H1 (cell line): ENCODE data around the gene DPEP1. TPM values are rescaled to one million over a fixed set of nuclear protein-coding genes. Genes with fewer than 3 reads are reported as not detected.

Source experiments
- CTCF ChIA-PET: fragments of 300-600 bp; sonication (Branson Sonifier 250); formaldehyde crosslinking; loops from one replicate; lab custom pipeline; 2021; ENCODE audit not compliant: partially characterized antibody; lab: Charles Lee
- POLR2A ChIA-PET: fragments of 300-600 bp; sonication (Branson Sonifier 250); formaldehyde crosslinking; loops from one replicate; lab custom pipeline; 2021; ENCODE audit warnings: inconsistent platforms; ENCODE audit not compliant: partially characterized antibody; lab: Charles Lee
- DNase-seq, 2 experiments: peaks; one replicate each; pipeline versions ENCODE4 v3.0.0 to v3.0.0-alpha.2; 2010 to 2022; ENCODE audit warnings: low spot score in 2 of 2, low read depth in 1 of 2, mixed read lengths in 1 of 2
- FAIRE-seq: peaks from 2 replicates; lab custom pipeline; 2011; peaks lifted over from hg19 to GRCh38; lab: Jason Lieb, UNC
- H2AFZ ChIP-seq: 2 replicates; pipeline ENCODE4 v1.8.1; 2012; ENCODE audit warnings: low read length, inconsistent platforms
- H2AK5ac ChIP-seq: 2 replicates; pipeline ENCODE4 v1.6.1; 2013; ENCODE audit warnings: low read depth, low read length
- H2BK120ac ChIP-seq: replicated peaks from 2 replicates; pipeline ENCODE3; 2013; ENCODE audit warnings: low read depth, low read length, inconsistent platforms
- H2BK12ac ChIP-seq: 2 replicates; pipeline ENCODE4 v1.6.1; 2013; ENCODE audit warnings: low read depth, low read length
- H2BK15ac ChIP-seq: 2 replicates; pipeline ENCODE4 v1.6.1; 2013; ENCODE audit warnings: low read length
- H2BK20ac ChIP-seq: 2 replicates; pipeline ENCODE4 v1.6.1; 2013; ENCODE audit warnings: low read length
- H2BK5ac ChIP-seq: 2 replicates; pipeline ENCODE4 v1.6.1; 2013; ENCODE audit warnings: low read depth, low read length
- H3K14ac ChIP-seq: 2 replicates; pipeline ENCODE4 v1.6.1; 2013; ENCODE audit warnings: inconsistent platforms; ENCODE audit not compliant: insufficient read length
- H3K18ac ChIP-seq: 2 replicates; pipeline ENCODE4 v1.6.1; 2013; ENCODE audit warnings: low read length; ENCODE audit errors: extremely low read depth
- H3K23ac ChIP-seq: 2 replicates; pipeline ENCODE4 v1.6.1; 2013; ENCODE audit warnings: inconsistent platforms; ENCODE audit not compliant: insufficient read length
- H3K23me2 ChIP-seq: 2 replicates; pipeline ENCODE4 v1.6.1; 2013; ENCODE audit warnings: low read depth, low read length
- H3K27ac ChIP-seq: 2 replicates; pipeline ENCODE4 v1.6.1; 2011; ENCODE audit warnings: low read depth, low read length, inconsistent platforms
- H3K27me3 ChIP-seq, 4 experiments: replicated peaks in 1 of 4; 1 replicate in 1 of 4; 2 replicates in 3 of 4; pipeline versions ENCODE4 v1.6.1 to v1.8.1; 2011 to 2013; ENCODE audit warnings: low read length in 3 of 4, mild to moderate bottlenecking in 3 of 4, inconsistent platforms in 2 of 4, mixed read lengths in 2 of 4, moderate library complexity in 1 of 4; ENCODE audit not compliant: control insufficient read depth in 3 of 4, insufficient read depth in 3 of 4; ENCODE audit errors: extremely low read depth in 1 of 4
- H3K36me3 ChIP-seq, 4 experiments: 2 replicates each; pipeline versions ENCODE4 v1.6.1 to v1.8.1; 2011 to 2013; ENCODE audit warnings: mild to moderate bottlenecking in 4 of 4, low read length in 3 of 4, moderate library complexity in 2 of 4, control low read depth in 1 of 4, inconsistent platforms in 1 of 4; ENCODE audit not compliant: insufficient read depth in 4 of 4, control insufficient read depth in 2 of 4
- H3K4ac ChIP-seq: replicated peaks from 2 replicates; pipeline ENCODE3; 2013; ENCODE audit warnings: low read length, low read depth, mixed read lengths, inconsistent platforms; ENCODE audit not compliant: insufficient read length
- H3K4me1 ChIP-seq, 4 experiments: replicated peaks in 1 of 4; 1 replicate in 1 of 4; 2 replicates in 3 of 4; pipeline versions ENCODE4 v1.6.1 to v1.8.1; 2011 to 2013; ENCODE audit warnings: low read length in 3 of 4, inconsistent platforms in 2 of 4, mixed read lengths in 1 of 4; ENCODE audit not compliant: insufficient read depth in 4 of 4, control insufficient read depth in 3 of 4
- H3K4me2 ChIP-seq, 2 experiments: 2 replicates each; pipeline versions ENCODE4 v1.6.1 to v1.8.1; 2011 to 2013; ENCODE audit warnings: low read depth in 2 of 2, low read length in 2 of 2, control low read depth in 1 of 2, inconsistent platforms in 1 of 2, mild to moderate bottlenecking in 1 of 2; ENCODE audit not compliant: insufficient read depth in 1 of 2
- H3K4me3 ChIP-seq, 4 experiments: fragments of 200-600, 300-600 bp in 1 of 4; sonication (generic), shearing (Covaris generic), sonication (Bioruptor Twin) in 1 of 4; 2 replicates each; pipeline versions ENCODE4 v1.5.1 to v1.8.1; 2011 to 2016; ENCODE audit warnings: low read length in 4 of 4, low read depth in 3 of 4, control low read depth in 2 of 4, inconsistent platforms in 2 of 4, mild to moderate bottlenecking in 2 of 4, mixed read lengths in 1 of 4, moderate library complexity in 1 of 4; ENCODE audit not compliant: insufficient read depth in 2 of 4; ENCODE audit errors: extremely low read depth in 1 of 4
- H3K56ac ChIP-seq: replicated peaks from 2 replicates; pipeline ENCODE3; 2013; ENCODE audit warnings: low read depth, mild to moderate bottlenecking, mixed read lengths, low read length, inconsistent platforms; ENCODE audit not compliant: insufficient read length
- H3K79me1 ChIP-seq: 2 replicates; pipeline ENCODE4 v1.6.1; 2013; ENCODE audit warnings: low read depth, low read length, control low read depth
- H3K79me2 ChIP-seq, 2 experiments: 2 replicates each; pipeline versions ENCODE4 v1.6.1 to v1.8.1; 2012 to 2013; ENCODE audit warnings: low read length in 2 of 2, mild to moderate bottlenecking in 2 of 2, inconsistent platforms in 1 of 2; ENCODE audit not compliant: insufficient read depth in 2 of 2, control insufficient read depth in 1 of 2
- H3K9ac ChIP-seq, 4 experiments: replicated peaks in 1 of 4; 1 replicate in 1 of 4; 2 replicates in 3 of 4; pipeline versions ENCODE4 v1.6.1 to v1.8.1; 2011 to 2013; ENCODE audit warnings: low read depth in 3 of 4, low read length in 3 of 4, control low read depth in 2 of 4, mild to moderate bottlenecking in 2 of 4, moderate library complexity in 2 of 4, inconsistent platforms in 1 of 4; ENCODE audit errors: extremely low read depth in 1 of 4
- H3K9me3 ChIP-seq, 2 experiments: 2 replicates each; pipeline versions ENCODE4 v1.6.1 to v1.8.1; 2012 to 2013; ENCODE audit warnings: mild to moderate bottlenecking in 2 of 2, moderate library complexity in 2 of 2, control low read depth in 1 of 2, inconsistent platforms in 1 of 2, low read depth in 1 of 2, low read length in 1 of 2, mixed read lengths in 1 of 2; ENCODE audit not compliant: insufficient read depth in 2 of 2
- H4K20me1 ChIP-seq, 2 experiments: replicated peaks in 1 of 2; 2 replicates each; pipeline versions ENCODE3 to v1.8.1; 2011 to 2013; ENCODE audit warnings: inconsistent platforms in 2 of 2, low read length in 2 of 2, mild to moderate bottlenecking in 1 of 2; ENCODE audit not compliant: insufficient read depth in 2 of 2, control insufficient read depth in 1 of 2
- H4K5ac ChIP-seq: 2 replicates; pipeline ENCODE4 v1.6.1; 2013; ENCODE audit warnings: low read length, low read depth, mixed read lengths, inconsistent platforms; ENCODE audit not compliant: insufficient read length
- H4K8ac ChIP-seq: 2 replicates; pipeline ENCODE4 v1.8.0; 2013; ENCODE audit warnings: mild to moderate bottlenecking, moderate library complexity, low read length, inconsistent platforms; ENCODE audit not compliant: insufficient read depth; ENCODE audit errors: extremely low read depth
- H4K91ac ChIP-seq: replicated peaks from 2 replicates; pipeline ENCODE3; 2013; ENCODE audit warnings: low read length, mixed read lengths, inconsistent platforms; ENCODE audit not compliant: insufficient read length
- CHD2 ChIP-seq: IDR thresholded peaks from 2 replicates; pipeline ENCODE4 v1.6.1; 2012; ENCODE audit warnings: low read length, improper control_type of control experiment
- CREB1 ChIP-seq: IDR thresholded peaks from 2 replicates; pipeline ENCODE4 v1.6.1; 2012; ENCODE audit warnings: inconsistent platforms
- EGR1 ChIP-seq: IDR thresholded peaks from 2 replicates; pipeline ENCODE4 v1.6.1; 2011; ENCODE audit warnings: low read depth, low read length, borderline replicate concordance
- GTF2F1 ChIP-seq: IDR thresholded peaks from 2 replicates; pipeline ENCODE4 v1.6.1; 2012; ENCODE audit warnings: low read depth, low read length, improper control_type of control experiment, borderline replicate concordance
- SP2 ChIP-seq: IDR thresholded peaks from 2 replicates; pipeline ENCODE4 v1.6.1; 2012; ENCODE audit warnings: mild to moderate bottlenecking, low read length, inconsistent platforms
- SP4 ChIP-seq: IDR thresholded peaks from 2 replicates; pipeline ENCODE4 v1.6.1; 2012; ENCODE audit warnings: low read length, inconsistent platforms
- TBP ChIP-seq: IDR thresholded peaks from 2 replicates; pipeline ENCODE4 v1.6.1; 2011; ENCODE audit warnings: low read depth, low read length, improper control_type of control experiment
- TCF12 ChIP-seq: IDR thresholded peaks from 2 replicates; pipeline ENCODE4 v1.6.1; 2011; ENCODE audit warnings: low read depth, mild to moderate bottlenecking, low read length
- USF2 ChIP-seq: IDR thresholded peaks from 2 replicates; pipeline ENCODE4 v1.6.1; 2011; ENCODE audit warnings: low read length, improper control_type of control experiment
- YY1 ChIP-seq: IDR thresholded peaks from 2 replicates; pipeline ENCODE4 v1.6.1; 2011; ENCODE audit warnings: low read depth, mild to moderate bottlenecking, low read length
- WGBS, 2 experiments: shearing (Covaris generic) in 1 of 2; methylation state at CpG; one replicate each; pipeline versions ENCODE4 v1.1.6 to v1.1.7; 2013 to 2015; ENCODE audit warnings: low lambda C conversion rate in 2 of 2, mixed read lengths in 2 of 2, inconsistent platforms in 1 of 2, low coverage in 1 of 2, missing lambda C conversion rate in 1 of 2; ENCODE audit not compliant: insufficient replicate concordance in 2 of 2, insufficient coverage in 1 of 2, insufficient read length in 1 of 2; ENCODE audit errors: extremely low coverage in 1 of 2, missing lambda C conversion rate in 1 of 2; 5-methylcytosine and 5-hydroxymethylcytosine counted together
- polyA plus RNA-seq, 7 experiments: library from polyadenylated mRNA; depleted of rRNA in 3 of 7; stranded (reverse) in 5 of 7; unstranded in 2 of 7; fragments of >200 nt in 5 of 7; fragments of 200-250 nt in 2 of 7; gene quantifications; 1 replicate in 5 of 7; 2 replicates in 1 of 7; 4 replicates in 1 of 7; pipeline versions ENCODE4 v1.2.1 to v1.2.3, GENCODE V29; 2011 to 2013; ENCODE audit warnings: missing spikeins in 2 of 7, mixed read lengths in 2 of 7
- total RNA-seq: library from RNA; stranded (reverse); fragmentation: NEBNext Ultra II Directional; extraction: Animal tissue kit (Norgen Biotek cat#: 25700); gene quantifications from 2 replicates; pipeline ENCODE4 v1.2.1, GENCODE V29; 2021
- TF ChIP-seq, protein P1 (sequence below): IDR thresholded peaks from 2 replicates; pipeline ENCODE4 v1.6.1; 2012; ENCODE audit warnings: inconsistent platforms
- TF ChIP-seq, protein P2 (sequence below): IDR thresholded peaks from 2 replicates; pipeline ENCODE4 v1.6.1; 2012; ENCODE audit warnings: low read length, inconsistent platforms

DPEP1 gene
- total and polyA plus RNA-seq, 2 of the 8 experiments (the other 6 are each of a cell fraction or from before 2014, with no cell fraction given) = 2.8 to 3.1 TPM

DNA sequence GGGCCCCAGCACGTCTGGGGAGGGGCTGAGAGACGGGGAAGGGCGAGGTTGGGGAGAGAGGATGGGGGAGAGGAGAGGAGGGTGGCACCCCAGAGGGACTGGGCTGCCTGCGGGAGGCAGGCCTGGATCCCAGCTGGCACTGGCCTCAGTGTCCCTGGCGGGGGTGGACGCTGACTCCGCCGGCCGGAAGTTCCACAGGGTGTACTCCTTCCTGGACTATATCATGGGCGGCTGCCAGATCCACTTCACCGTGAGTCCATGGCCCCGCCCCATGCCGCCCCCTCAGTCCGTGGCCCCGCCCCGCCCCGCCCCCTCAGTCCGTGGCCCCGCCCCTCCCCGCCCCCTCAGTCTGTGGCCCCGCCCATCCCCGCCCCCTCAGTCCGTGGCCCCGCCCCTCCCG lies 26.6 kb upstream of the DPEP1 start:
- H2BK5ac ChIP-seq = no peak overlapping the region
- H3K4me3 ChIP-seq = no peak overlapping the region
- no peak overlapping the region for H2BK15ac ChIP-seq
- DNase-seq (no peak), FAIRE-seq (no peak)
- H3K14ac ChIP-seq = no peak overlapping the region
- H2BK120ac ChIP-seq = no peak overlapping the region
- H3K27ac ChIP-seq = no peak overlapping the region
- no peaks in the 10 kb centered on the region for H3K27me3 ChIP-seq
- peaks cover 5 to 19% of the 10 kb centered on the region in 2 experiments; a peak in 3 of 4 replicates for H3K9me3 ChIP-seq
- H3K36me3 ChIP-seq = peaks cover 0 to 24% (median 5%) of the 10 kb centered on the region in 4 experiments; a peak in 5 of 8 replicates
- no peak overlapping the region for H3K4ac ChIP-seq
- no peak overlapping the region for H4K91ac ChIP-seq
- H3K4me1 ChIP-seq = no peaks in the 10 kb centered on the region
- peaks cover 3% of the 10 kb centered on the region; the same call in 1 of the 2 replicates for H3K79me1 ChIP-seq
- H3K23me2 ChIP-seq = no peaks in the 10 kb centered on the region
- H4K8ac ChIP-seq = no peak overlapping the region
- H2AFZ ChIP-seq = no peak overlapping the region
- H4K20me1 ChIP-seq = peaks cover 0 to 2% of the 10 kb centered on the region in 2 experiments
- H3K4me2 ChIP-seq = no peak overlapping the region
- H2BK12ac ChIP-seq = no peak overlapping the region
- H2BK20ac ChIP-seq = no peak overlapping the region
- no peak overlapping the region for H4K5ac ChIP-seq
- H2AK5ac ChIP-seq = no peak overlapping the region
- POLR2A ChIA-PET = no interaction called here
- CTCF ChIA-PET = no interaction called here
- H3K18ac ChIP-seq = no peak overlapping the region
- H3K23ac ChIP-seq = no peak overlapping the region
- WGBS, 2 experiments = 84% methylated on average over 5 of the region's 25 CpGs; no CpG with 5 or more reads in 1 of the 2 experiments
- H3K79me2 ChIP-seq = no peaks in the 10 kb centered on the region
- no peak overlapping the region for H3K56ac ChIP-seq
- H3K9ac ChIP-seq = no peak overlapping the region; a peak in 1 of 7 replicates
- TF ChIP-seq, protein P1, sequence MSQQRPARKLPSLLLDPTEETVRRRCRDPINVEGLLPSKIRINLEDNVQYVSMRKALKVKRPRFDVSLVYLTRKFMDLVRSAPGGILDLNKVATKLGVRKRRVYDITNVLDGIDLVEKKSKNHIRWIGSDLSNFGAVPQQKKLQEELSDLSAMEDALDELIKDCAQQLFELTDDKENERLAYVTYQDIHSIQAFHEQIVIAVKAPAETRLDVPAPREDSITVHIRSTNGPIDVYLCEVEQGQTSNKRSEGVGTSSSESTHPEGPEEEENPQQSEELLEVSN = no peak
- no peak for TF ChIP-seq EGR1
- no peak for TF ChIP-seq TCF12
- TF ChIP-seq SP4 = no peak
- TF ChIP-seq CREB1 = no peak
- TF ChIP-seq USF2 = no peak
- no peak for TF ChIP-seq TBP
- no peak for TF ChIP-seq CHD2
- no peak for TF ChIP-seq YY1
- TF ChIP-seq, protein P2, sequence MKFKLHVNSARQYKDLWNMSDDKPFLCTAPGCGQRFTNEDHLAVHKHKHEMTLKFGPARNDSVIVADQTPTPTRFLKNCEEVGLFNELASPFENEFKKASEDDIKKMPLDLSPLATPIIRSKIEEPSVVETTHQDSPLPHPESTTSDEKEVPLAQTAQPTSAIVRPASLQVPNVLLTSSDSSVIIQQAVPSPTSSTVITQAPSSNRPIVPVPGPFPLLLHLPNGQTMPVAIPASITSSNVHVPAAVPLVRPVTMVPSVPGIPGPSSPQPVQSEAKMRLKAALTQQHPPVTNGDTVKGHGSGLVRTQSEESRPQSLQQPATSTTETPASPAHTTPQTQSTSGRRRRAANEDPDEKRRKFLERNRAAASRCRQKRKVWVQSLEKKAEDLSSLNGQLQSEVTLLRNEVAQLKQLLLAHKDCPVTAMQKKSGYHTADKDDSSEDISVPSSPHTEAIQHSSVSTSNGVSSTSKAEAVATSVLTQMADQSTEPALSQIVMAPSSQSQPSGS = no peak
- no peak for TF ChIP-seq SP2
- TF ChIP-seq GTF2F1 = no peak
